D721Med (cell line): Measurements from ENCODE around the gene SLC25A21.

Experiments
- DNase-seq: peaks from one replicate; pipeline ENCODE4 v3.0.0; 2011; ENCODE audit warnings: low spot score; ENCODE audit not compliant: insufficient read length
- FAIRE-seq: peaks from 2 replicates; lab custom pipeline; 2011; peaks lifted over from hg19 to GRCh38; lab: Jason Lieb, UNC
- CTCF ChIP-seq: IDR thresholded peaks from 2 replicates; pipeline ENCODE4 v1.5.1; 2012; ENCODE audit warnings: mild to moderate bottlenecking, control low read depth; ENCODE audit not compliant: insufficient read depth; ENCODE audit errors: missing control alignments

The SLC25A21 gene

GRCh38 chr14:36951380-36951911, 221.0 kb downstream of the SLC25A21 start:
- DNase-seq (no peak), FAIRE-seq (no peak)
- TF ChIP-seq CTCF = no peak

- DNase-seq (no peak), FAIRE-seq (no peak)
- no peak for TF ChIP-seq CTCF
Observed at GRCh38 chr14:36950812-36951211, 221.6 kb downstream of the SLC25A21 start.

GRCh38 chr14:36949371-36949770, 223.0 kb downstream of the SLC25A21 start:
- DNase-seq (no peak), FAIRE-seq (no peak)
- no peak for TF ChIP-seq CTCF

GRCh38 chr14:36948157-36948859, 224.1 kb downstream of the SLC25A21 start:
- no peak for DNase-seq
- TF ChIP-seq CTCF = no peak
- FAIRE-seq = no peak

- FAIRE-seq = no peak
- no peak for DNase-seq
- no peak for TF ChIP-seq CTCF
Observed at GRCh38 chr14:36947362-36947761, 225.0 kb downstream of the SLC25A21 start.

GRCh38 chr14:36946872-36947271, 225.5 kb downstream of the SLC25A21 start:
- no peak for FAIRE-seq

More at GRCh38 chr14:36946872-36947271, 225.5 kb downstream of the SLC25A21 start:
- TF ChIP-seq CTCF = no peak
- no peak for DNase-seq
